H1 (cell line): ENCODE data around the gene MRPS2. TPM values are rescaled to one million over a fixed set of nuclear protein-coding genes. Genes with fewer than 3 reads are reported as not detected.

Source experiments
- CTCF ChIA-PET: fragments of 300-600 bp; sonication (Branson Sonifier 250); formaldehyde crosslinking; loops from one replicate; lab custom pipeline; 2021; ENCODE audit not compliant: partially characterized antibody; lab: Charles Lee
- POLR2A ChIA-PET: fragments of 300-600 bp; sonication (Branson Sonifier 250); formaldehyde crosslinking; loops from one replicate; lab custom pipeline; 2021; ENCODE audit warnings: inconsistent platforms; ENCODE audit not compliant: partially characterized antibody; lab: Charles Lee
- DNase-seq, 2 experiments: peaks; one replicate each; pipeline versions ENCODE4 v3.0.0 to v3.0.0-alpha.2; 2010 to 2022; ENCODE audit warnings: low spot score in 2 of 2, low read depth in 1 of 2, mixed read lengths in 1 of 2
- FAIRE-seq: peaks from 2 replicates; lab custom pipeline; 2011; peaks lifted over from hg19 to GRCh38; lab: Jason Lieb, UNC
- H2AFZ ChIP-seq: 2 replicates; pipeline ENCODE4 v1.8.1; 2012; ENCODE audit warnings: low read length, inconsistent platforms
- H2AK5ac ChIP-seq: 2 replicates; pipeline ENCODE4 v1.6.1; 2013; ENCODE audit warnings: low read depth, low read length
- H2BK120ac ChIP-seq: replicated peaks from 2 replicates; pipeline ENCODE3; 2013; ENCODE audit warnings: low read depth, low read length, inconsistent platforms
- H2BK12ac ChIP-seq: 2 replicates; pipeline ENCODE4 v1.6.1; 2013; ENCODE audit warnings: low read depth, low read length
- H2BK15ac ChIP-seq: 2 replicates; pipeline ENCODE4 v1.6.1; 2013; ENCODE audit warnings: low read length
- H2BK20ac ChIP-seq: 2 replicates; pipeline ENCODE4 v1.6.1; 2013; ENCODE audit warnings: low read length
- H2BK5ac ChIP-seq: 2 replicates; pipeline ENCODE4 v1.6.1; 2013; ENCODE audit warnings: low read depth, low read length
- H3K14ac ChIP-seq: 2 replicates; pipeline ENCODE4 v1.6.1; 2013; ENCODE audit warnings: inconsistent platforms; ENCODE audit not compliant: insufficient read length
- H3K18ac ChIP-seq: 2 replicates; pipeline ENCODE4 v1.6.1; 2013; ENCODE audit warnings: low read length; ENCODE audit errors: extremely low read depth
- H3K23ac ChIP-seq: 2 replicates; pipeline ENCODE4 v1.6.1; 2013; ENCODE audit warnings: inconsistent platforms; ENCODE audit not compliant: insufficient read length
- H3K23me2 ChIP-seq: 2 replicates; pipeline ENCODE4 v1.6.1; 2013; ENCODE audit warnings: low read depth, low read length
- H3K27ac ChIP-seq: 2 replicates; pipeline ENCODE4 v1.6.1; 2011; ENCODE audit warnings: low read depth, low read length, inconsistent platforms
- H3K27me3 ChIP-seq, 4 experiments: replicated peaks in 1 of 4; 1 replicate in 1 of 4; 2 replicates in 3 of 4; pipeline versions ENCODE4 v1.6.1 to v1.8.1; 2011 to 2013; ENCODE audit warnings: low read length in 3 of 4, mild to moderate bottlenecking in 3 of 4, inconsistent platforms in 2 of 4, mixed read lengths in 2 of 4, moderate library complexity in 1 of 4; ENCODE audit not compliant: control insufficient read depth in 3 of 4, insufficient read depth in 3 of 4; ENCODE audit errors: extremely low read depth in 1 of 4
- H3K36me3 ChIP-seq, 4 experiments: 2 replicates each; pipeline versions ENCODE4 v1.6.1 to v1.8.1; 2011 to 2013; ENCODE audit warnings: mild to moderate bottlenecking in 4 of 4, low read length in 3 of 4, moderate library complexity in 2 of 4, control low read depth in 1 of 4, inconsistent platforms in 1 of 4; ENCODE audit not compliant: insufficient read depth in 4 of 4, control insufficient read depth in 2 of 4
- H3K4ac ChIP-seq: replicated peaks from 2 replicates; pipeline ENCODE3; 2013; ENCODE audit warnings: low read length, low read depth, mixed read lengths, inconsistent platforms; ENCODE audit not compliant: insufficient read length
- H3K4me1 ChIP-seq, 4 experiments: replicated peaks in 1 of 4; 1 replicate in 1 of 4; 2 replicates in 3 of 4; pipeline versions ENCODE4 v1.6.1 to v1.8.1; 2011 to 2013; ENCODE audit warnings: low read length in 3 of 4, inconsistent platforms in 2 of 4, mixed read lengths in 1 of 4; ENCODE audit not compliant: insufficient read depth in 4 of 4, control insufficient read depth in 3 of 4
- H3K4me2 ChIP-seq, 2 experiments: 2 replicates each; pipeline versions ENCODE4 v1.6.1 to v1.8.1; 2011 to 2013; ENCODE audit warnings: low read depth in 2 of 2, low read length in 2 of 2, control low read depth in 1 of 2, inconsistent platforms in 1 of 2, mild to moderate bottlenecking in 1 of 2; ENCODE audit not compliant: insufficient read depth in 1 of 2
- H3K4me3 ChIP-seq, 4 experiments: fragments of 200-600, 300-600 bp in 1 of 4; sonication (generic), shearing (Covaris generic), sonication (Bioruptor Twin) in 1 of 4; 2 replicates each; pipeline versions ENCODE4 v1.5.1 to v1.8.1; 2011 to 2016; ENCODE audit warnings: low read length in 4 of 4, low read depth in 3 of 4, control low read depth in 2 of 4, inconsistent platforms in 2 of 4, mild to moderate bottlenecking in 2 of 4, mixed read lengths in 1 of 4, moderate library complexity in 1 of 4; ENCODE audit not compliant: insufficient read depth in 2 of 4; ENCODE audit errors: extremely low read depth in 1 of 4
- H3K56ac ChIP-seq: replicated peaks from 2 replicates; pipeline ENCODE3; 2013; ENCODE audit warnings: low read depth, mild to moderate bottlenecking, mixed read lengths, low read length, inconsistent platforms; ENCODE audit not compliant: insufficient read length
- H3K79me1 ChIP-seq: 2 replicates; pipeline ENCODE4 v1.6.1; 2013; ENCODE audit warnings: low read depth, low read length, control low read depth
- H3K79me2 ChIP-seq, 2 experiments: 2 replicates each; pipeline versions ENCODE4 v1.6.1 to v1.8.1; 2012 to 2013; ENCODE audit warnings: low read length in 2 of 2, mild to moderate bottlenecking in 2 of 2, inconsistent platforms in 1 of 2; ENCODE audit not compliant: insufficient read depth in 2 of 2, control insufficient read depth in 1 of 2
- H3K9ac ChIP-seq, 4 experiments: replicated peaks in 1 of 4; 1 replicate in 1 of 4; 2 replicates in 3 of 4; pipeline versions ENCODE4 v1.6.1 to v1.8.1; 2011 to 2013; ENCODE audit warnings: low read depth in 3 of 4, low read length in 3 of 4, control low read depth in 2 of 4, mild to moderate bottlenecking in 2 of 4, moderate library complexity in 2 of 4, inconsistent platforms in 1 of 4; ENCODE audit errors: extremely low read depth in 1 of 4
- H3K9me3 ChIP-seq, 2 experiments: 2 replicates each; pipeline versions ENCODE4 v1.6.1 to v1.8.1; 2012 to 2013; ENCODE audit warnings: mild to moderate bottlenecking in 2 of 2, moderate library complexity in 2 of 2, control low read depth in 1 of 2, inconsistent platforms in 1 of 2, low read depth in 1 of 2, low read length in 1 of 2, mixed read lengths in 1 of 2; ENCODE audit not compliant: insufficient read depth in 2 of 2
- H4K20me1 ChIP-seq, 2 experiments: replicated peaks in 1 of 2; 2 replicates each; pipeline versions ENCODE3 to v1.8.1; 2011 to 2013; ENCODE audit warnings: inconsistent platforms in 2 of 2, low read length in 2 of 2, mild to moderate bottlenecking in 1 of 2; ENCODE audit not compliant: insufficient read depth in 2 of 2, control insufficient read depth in 1 of 2
- H4K5ac ChIP-seq: 2 replicates; pipeline ENCODE4 v1.6.1; 2013; ENCODE audit warnings: low read length, low read depth, mixed read lengths, inconsistent platforms; ENCODE audit not compliant: insufficient read length
- H4K8ac ChIP-seq: 2 replicates; pipeline ENCODE4 v1.8.0; 2013; ENCODE audit warnings: mild to moderate bottlenecking, moderate library complexity, low read length, inconsistent platforms; ENCODE audit not compliant: insufficient read depth; ENCODE audit errors: extremely low read depth
- H4K91ac ChIP-seq: replicated peaks from 2 replicates; pipeline ENCODE3; 2013; ENCODE audit warnings: low read length, mixed read lengths, inconsistent platforms; ENCODE audit not compliant: insufficient read length
- ASH2L ChIP-seq: fragments of 200-600, 300-600 bp; sonication (generic); IDR thresholded peaks from one replicate; pipeline ENCODE4 v1.7.1; 2017; ENCODE audit warnings: low read length
- CBX5 ChIP-seq: fragments of 300-800, 300-1000 bp; sonication (generic); IDR thresholded peaks from 2 replicates; pipeline ENCODE4 v1.7.1; 2016; ENCODE audit warnings: antibody characterized with exemption, low read length, low read depth
- CBX8 ChIP-seq: fragments of 300-800, 300-1000 bp; sonication (generic); IDR thresholded peaks from 2 replicates; pipeline ENCODE4 v1.7.1; 2016; ENCODE audit warnings: low read depth, low read length, borderline replicate concordance
- EGR1 ChIP-seq: IDR thresholded peaks from 2 replicates; pipeline ENCODE4 v1.6.1; 2011; ENCODE audit warnings: low read depth, low read length, borderline replicate concordance
- KDM1A ChIP-seq: fragments of 200-600, 300-600 bp; sonication (generic); IDR thresholded peaks from 2 replicates; pipeline ENCODE4 v1.7.1; 2016; ENCODE audit warnings: mild to moderate bottlenecking, low read length, borderline replicate concordance
- KDM4A ChIP-seq: IDR thresholded peaks from one replicate; pipeline ENCODE4 v1.7.1; 2012; ENCODE audit warnings: low read depth, mild to moderate bottlenecking, moderate library complexity, low read length, inconsistent platforms; ENCODE audit not compliant: severe bottlenecking
- PHF8 ChIP-seq: fragments of 200-600 bp; sonication (generic); conservative IDR thresholded peaks from 2 replicates; pipeline ENCODE4 v1.7.1; 2012; ENCODE audit warnings: low read depth, mild to moderate bottlenecking, inconsistent platforms, low read length, moderate library complexity
- POLR2AphosphoS5 ChIP-seq: IDR thresholded peaks from 2 replicates; pipeline ENCODE4 v1.6.1; 2011; ENCODE audit warnings: low read depth, low read length
- RXRA ChIP-seq: IDR thresholded peaks from 2 replicates; pipeline ENCODE4 v1.6.1; 2011; ENCODE audit warnings: low read depth, mild to moderate bottlenecking, low read length, moderate library complexity; ENCODE audit not compliant: insufficient read depth
- TAF1 ChIP-seq: IDR thresholded peaks from 2 replicates; pipeline ENCODE4 v1.6.1; 2011; ENCODE audit warnings: mild to moderate bottlenecking, low read depth, low read length
- WGBS, 2 experiments: shearing (Covaris generic) in 1 of 2; methylation state at CpG; one replicate each; pipeline versions ENCODE4 v1.1.6 to v1.1.7; 2013 to 2015; ENCODE audit warnings: low lambda C conversion rate in 2 of 2, mixed read lengths in 2 of 2, inconsistent platforms in 1 of 2, low coverage in 1 of 2, missing lambda C conversion rate in 1 of 2; ENCODE audit not compliant: insufficient replicate concordance in 2 of 2, insufficient coverage in 1 of 2, insufficient read length in 1 of 2; ENCODE audit errors: extremely low coverage in 1 of 2, missing lambda C conversion rate in 1 of 2; 5-methylcytosine and 5-hydroxymethylcytosine counted together
- polyA plus RNA-seq, 7 experiments: library from polyadenylated mRNA; depleted of rRNA in 3 of 7; stranded (reverse) in 5 of 7; unstranded in 2 of 7; fragments of >200 nt in 5 of 7; fragments of 200-250 nt in 2 of 7; gene quantifications; 1 replicate in 5 of 7; 2 replicates in 1 of 7; 4 replicates in 1 of 7; pipeline versions ENCODE4 v1.2.1 to v1.2.3, GENCODE V29; 2011 to 2013; ENCODE audit warnings: missing spikeins in 2 of 7, mixed read lengths in 2 of 7
- total RNA-seq: library from RNA; stranded (reverse); fragmentation: NEBNext Ultra II Directional; extraction: Animal tissue kit (Norgen Biotek cat#: 25700); gene quantifications from 2 replicates; pipeline ENCODE4 v1.2.1, GENCODE V29; 2021
- TF ChIP-seq, protein P1 (sequence below): IDR thresholded peaks from 2 replicates; pipeline ENCODE4 v1.6.1; 2012; ENCODE audit warnings: inconsistent platforms

MRPS2 gene
- total and polyA plus RNA-seq, 2 of the 8 experiments (the other 6 are each of a cell fraction or from before 2014, with no cell fraction given), result 78.6 to 476 TPM

DNA sequence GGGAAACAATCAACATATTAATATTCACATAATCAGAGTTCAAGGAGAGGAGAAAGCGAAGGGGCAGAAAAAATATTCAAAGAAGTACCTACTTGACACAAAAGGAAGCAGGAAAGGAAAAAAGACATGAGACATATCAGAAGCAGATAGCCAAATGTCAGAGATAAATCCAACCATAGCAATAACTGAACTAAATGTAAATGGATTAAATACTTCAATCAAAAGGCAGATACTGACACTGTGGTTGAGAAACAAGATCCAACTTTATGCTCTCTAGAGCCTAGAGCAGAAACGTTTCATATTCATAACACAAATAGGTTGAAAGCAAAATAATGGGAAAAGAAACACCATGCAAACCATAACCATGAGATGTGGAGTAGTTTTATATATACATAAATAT is 9.0 kb downstream of the MRPS2 start:
- Histone ChIP-seq H3K9ac (no peak overlapping the region), H3K79me2 (no peaks in the 10 kb centered on the region), H2BK15ac (no peak overlapping the region), H4K5ac (no peak overlapping the region), H2AK5ac (no peak overlapping the region), H3K79me1 (no peaks in the 10 kb centered on the region), H2BK12ac (no peak overlapping the region), H3K9me3 (no peaks in the 10 kb centered on the region), H3K23me2 (no peaks in the 10 kb centered on the region), H3K4ac (no peak overlapping the region), H2BK20ac (no peak overlapping the region), H3K27me3 (no peaks in the 10 kb centered on the region), H2BK5ac (no peak overlapping the region), H3K14ac (no peak overlapping the region), H3K18ac (no peak overlapping the region), H4K8ac (no peak overlapping the region), H3K4me1 (peaks cover 0 to 4% (median 0%) of the 10 kb centered on the region in 4 experiments; a peak in 2 of 7 replicates), H3K36me3 (peaks cover 0 to 4% (median under 1%) of the 10 kb centered on the region in 4 experiments; a peak in 1 of 8 replicates), H3K4me2 (no peak overlapping the region), H2BK120ac (no peak overlapping the region), H3K4me3 (no peak overlapping the region), H4K91ac (no peak overlapping the region), H4K20me1 (peaks cover 0 to 7% of the 10 kb centered on the region in 2 experiments), H2AFZ (no peak overlapping the region), H3K56ac (no peak overlapping the region), H3K27ac (no peak overlapping the region), H3K23ac (no peak overlapping the region)
- FAIRE-seq (no peak), DNase-seq (no peak)
- 94% methylated on average over 2 of the region's 2 CpGs; no CpG with 5 or more reads in 1 of the 2 experiments for whole genome bisulfite sequencing, 2 experiments
- POLR2A ChIA-PET, result no interaction called here
- CTCF ChIA-PET, result no interaction called here
- TF ChIP-seq POLR2AphosphoS5 (no peak), EGR1 (no peak), ASH2L (no peak), RXRA (no peak), KDM4A (no peak), TAF1 (no peak), KDM1A (no peak), CBX8 (no peak), PHF8 (no peak), CBX5 (no peak)
- TF ChIP-seq, protein P1, sequence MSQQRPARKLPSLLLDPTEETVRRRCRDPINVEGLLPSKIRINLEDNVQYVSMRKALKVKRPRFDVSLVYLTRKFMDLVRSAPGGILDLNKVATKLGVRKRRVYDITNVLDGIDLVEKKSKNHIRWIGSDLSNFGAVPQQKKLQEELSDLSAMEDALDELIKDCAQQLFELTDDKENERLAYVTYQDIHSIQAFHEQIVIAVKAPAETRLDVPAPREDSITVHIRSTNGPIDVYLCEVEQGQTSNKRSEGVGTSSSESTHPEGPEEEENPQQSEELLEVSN, result no peak
